ENCODE results near the gene SRPRA. TPM values are rescaled to one million over a fixed set of nuclear protein-coding genes. Genes with fewer than 3 reads are reported as not detected.

SRPRA gene
- total and polyA plus RNA-seq, 10 of the 15 experiments (the other 5 are each of a cell fraction or from before 2014, with no cell fraction given), result 29.6 to 131 (median 92.8) TPM

GRCh38 chr11:126311401-126312291 is 43.0 kb upstream of the SRPRA start (continued):
- no peak for TF ChIP-seq ZNF687 (IDR thresholded peaks at IDR 0.05)
- TF ChIP-seq ATF2 (IDR thresholded peaks at IDR 0.05; ENCODE audit: low read length), result peak; percentile 22; the same call in 1 of the 2 replicates
- TF ChIP-seq TAF1 (IDR thresholded peaks at IDR 0.05; ENCODE audit: borderline replicate concordance, low read depth, low read length), result no peak
- no peak for TF ChIP-seq REST (IDR thresholded peaks at IDR 0.05; ENCODE audit: low read depth, low read length)
- peak; percentile 68; the same call in 1 of the 2 replicates for TF ChIP-seq DPF2 (IDR thresholded peaks at IDR 0.05)

Data from GM12878 (cell line).